Hematopoietic multipotent progenitor cell treated with erythropoietin and hydrocortisone succinate and interleukin-3 and kit ligand, for 4 days (in vitro differentiated cells): ENCODE results near the gene ACACA.

Experiments
- DNase-seq: peaks from one replicate; pipeline ENCODE4 v3.0.0-alpha.2; 2015

Gene ACACA

GRCh38 chr17:37340804-37341203, 65.8 kb downstream of the ACACA start:
- no peak for DNase-seq

GRCh38 chr17:37339321-37339720, 67.3 kb downstream of the ACACA start:
- no peak for DNase-seq

- DNase-seq, result no peak
Measured at GRCh38 chr17:37338847-37339246, 67.8 kb downstream of the ACACA start.

- no peak for DNase-seq
Measured at GRCh38 chr17:37327341-37328090, 79.1 kb downstream of the ACACA start.

GRCh38 chr17:37322826-37323561, 83.6 kb downstream of the ACACA start:
- DNase-seq, result no peak

- no peak for DNase-seq
Measured at GRCh38 chr17:37322106-37322505, 84.5 kb downstream of the ACACA start.

GRCh38 chr17:37318931-37319594, 87.6 kb downstream of the ACACA start:
- peak; percentile 54 for DNase-seq

GRCh38 chr17:37317867-37318266, 88.8 kb downstream of the ACACA start:
- no peak for DNase-seq

- no peak for DNase-seq
Measured at GRCh38 chr17:37315601-37316000, 91.0 kb downstream of the ACACA start.

- DNase-seq, result peak; percentile 33
Measured at GRCh38 chr17:37312137-37312923, 94.3 kb downstream of the ACACA start.

- DNase-seq, result no peak
Measured at GRCh38 chr17:37310940-37311339, 95.7 kb downstream of the ACACA start.

GRCh38 chr17:37309051-37309450, 97.6 kb downstream of the ACACA start:
- DNase-seq, result no peak

GRCh38 chr17:37305406-37305905, 101.2 kb downstream of the ACACA start:
- peak; percentile 80 for DNase-seq

- DNase-seq, result peak; percentile 40
Measured at GRCh38 chr17:37301288-37301687, 105.3 kb downstream of the ACACA start.

- DNase-seq, result no peak
Measured at GRCh38 chr17:37300683-37301082, 106.0 kb downstream of the ACACA start.

GRCh38 chr17:37299257-37299980, 107.2 kb downstream of the ACACA start:
- DNase-seq, result no peak

- no peak for DNase-seq
Measured at GRCh38 chr17:37295888-37296287, 110.7 kb downstream of the ACACA start.

GRCh38 chr17:37294888-37295287, 111.7 kb downstream of the ACACA start:
- no peak for DNase-seq

GRCh38 chr17:37293770-37294169, 112.9 kb downstream of the ACACA start:
- DNase-seq, result no peak

- DNase-seq, result peak; percentile 82
Measured at GRCh38 chr17:37292429-37293139, 114.1 kb downstream of the ACACA start.

GRCh38 chr17:37291351-37291750, 115.3 kb downstream of the ACACA start:
- DNase-seq, result no peak
